Measurements from ENCODE around the gene AK9. TPM values are rescaled to one million over a fixed set of nuclear protein-coding genes. Genes with fewer than 3 reads are reported as not detected.

AK9 gene
- polyA plus RNA-seq, 2 of the 4 experiments (the other 2 are of a cell fraction): 2.2 to 4.7 TPM

GRCh38 chr6:109722011-109722410 is 31.0 kb upstream of the AK9 start:
- no peak for DNase-seq (ENCODE audit: low read depth in 1 of 2, low spot score in 1 of 2)
- H3K9me3 ChIP-seq: no peaks in the 10 kb centered on the region
- TF ChIP-seq ATOH8 (CRISPR knock-in tag; IDR thresholded peaks at IDR 0.05; ENCODE audit: low read depth) (no peak), ZSCAN20 (CRISPR knock-in tag; IDR thresholded peaks at IDR 0.05) (no peak), KDM1A (IDR thresholded peaks at IDR 0.05; ENCODE audit: low read depth) (no peak), FOSB (CRISPR knock-in tag; IDR thresholded peaks at IDR 0.05) (no peak), FOXS1 (CRISPR knock-in tag; IDR thresholded peaks at IDR 0.05) (no peak), HDAC2 (IDR thresholded peaks at IDR 0.05) (no peak), ZC3H11A (IDR thresholded peaks at IDR 0.05) (no peak), MAX (IDR thresholded peaks at IDR 0.05) (no peak)
- CTCF ChIA-PET: no interaction called here
- no peak for ATAC-seq
- H3K4me2 ChIP-seq: no peak overlapping the region
- 78% methylated on average over 3 of the region's 3 CpGs for WGBS (ENCODE audit: missing lambda C conversion rate)
- H3K4me3 ChIP-seq: no peak overlapping the region
- POLR2A ChIA-PET: no interaction called here
- no peak overlapping the region for H3K27ac ChIP-seq
- no peaks in the 10 kb centered on the region for H3K4me1 ChIP-seq
- no peak for FAIRE-seq

- TF ChIP-seq USF2 (IDR thresholded peaks at IDR 0.05) (no peak), HOXB5 (CRISPR knock-in tag; IDR thresholded peaks at IDR 0.05) (no peak), EP300 (IDR thresholded peaks at IDR 0.05) (no peak), KDM1A (IDR thresholded peaks at IDR 0.05; ENCODE audit: low read depth) (no peak), NPAS2 (CRISPR knock-in tag; IDR thresholded peaks at IDR 0.05; ENCODE audit: borderline replicate concordance) (no peak)
- Histone ChIP-seq H3K4me1 (no peaks in the 10 kb centered on the region), H3K4me2 (no peak overlapping the region), H3K4me3 (no peak overlapping the region), H3K27ac (no peak overlapping the region), H3K9me3 (no peaks in the 10 kb centered on the region)
- 67% methylated on average over 3 of the region's 3 CpGs for WGBS (ENCODE audit: missing lambda C conversion rate)
- CTCF ChIA-PET: interaction anchor here (2.0 kb wide), 1 partner anchor 320 kb away, joined by 8 read pairs; no protein-coding TSS in a partner anchor
- DNase-seq (ENCODE audit: low read depth in 1 of 2, low spot score in 1 of 2): no peak
- no peak for FAIRE-seq
- POLR2A ChIA-PET: no interaction called here
- ATAC-seq: no peak
Observed at GRCh38 chr6:109720311-109720710, 29.3 kb upstream of the AK9 start.

- no peak for ATAC-seq
- no peaks in the 10 kb centered on the region for H3K9me3 ChIP-seq
- DNase-seq (ENCODE audit: low read depth in 1 of 2, low spot score in 1 of 2): no peak
- no peak for FAIRE-seq
- no peaks in the 10 kb centered on the region for H3K4me1 ChIP-seq
- no peak overlapping the region for H3K4me2 ChIP-seq
- no peak for TF ChIP-seq NR3C1 (IDR thresholded peaks at IDR 0.05)
- TF ChIP-seq MAFK (IDR thresholded peaks at IDR 0.05; ENCODE audit: partially characterized antibody): no peak
- TF ChIP-seq RCOR1 (IDR thresholded peaks at IDR 0.05; ENCODE audit: low read depth, low read length): no peak
- TF ChIP-seq POLR2A (IDR thresholded peaks at IDR 0.05; ENCODE audit: low read length): no peak
- no peak for TF ChIP-seq JUNB (IDR thresholded peaks at IDR 0.05)
- TF ChIP-seq ATOH8 (CRISPR knock-in tag; IDR thresholded peaks at IDR 0.05; ENCODE audit: low read depth): no peak
- H3K4me3 ChIP-seq: no peak overlapping the region
- WGBS (ENCODE audit: missing lambda C conversion rate): 90% methylated on average over 5 of the region's 5 CpGs
- ChIA-PET POLR2A (no interaction called here), CTCF (interaction anchor here (0.7 to 2.0 kb wide), 2 partner anchors 51 to 321 kb away, joined by 3 to 8 read pairs; no protein-coding TSS in a partner anchor)
- H3K27ac ChIP-seq: no peak overlapping the region
Observed at GRCh38 chr6:109718991-109719390, 28.0 kb upstream of the AK9 start.

- ChIA-PET POLR2A (no interaction called here), CTCF (no interaction called here)
- FAIRE-seq: no peak
- H3K27ac ChIP-seq: no peak overlapping the region
- WGBS (ENCODE audit: missing lambda C conversion rate): 65% methylated on average over 2 of the region's 2 CpGs
- DNase-seq (ENCODE audit: low read depth in 1 of 2, low spot score in 1 of 2): no peak
- H3K4me3 ChIP-seq: no peak overlapping the region
- no peak for ATAC-seq
- H3K4me1 ChIP-seq: no peaks in the 10 kb centered on the region
- no peaks in the 10 kb centered on the region for H3K9me3 ChIP-seq
- no peak overlapping the region for H3K4me2 ChIP-seq
- TF ChIP-seq GATA3 (IDR thresholded peaks at IDR 0.05; ENCODE audit: borderline replicate concordance): no peak
- TF ChIP-seq RNF2 (IDR thresholded peaks at IDR 0.05; ENCODE audit: borderline replicate concordance, low read depth): no peak
- no peak for TF ChIP-seq CBX8 (IDR thresholded peaks at IDR 0.05)
- TF ChIP-seq ZFP36 (IDR thresholded peaks at IDR 0.05; ENCODE audit: borderline replicate concordance, partially characterized antibody): no peak
- TF ChIP-seq CHD2 (IDR thresholded peaks at IDR 0.05; ENCODE audit: low read length, partially characterized antibody): no peak
- no peak for TF ChIP-seq JUN (IDR thresholded peaks at IDR 0.05)
- TF ChIP-seq TFCP2L1 (CRISPR knock-in tag; IDR thresholded peaks at IDR 0.05): no peak
- TF ChIP-seq NR3C1 (IDR thresholded peaks at IDR 0.05): no peak
- TF ChIP-seq FOXS1 (CRISPR knock-in tag; IDR thresholded peaks at IDR 0.05): no peak
- TF ChIP-seq REST (IDR thresholded peaks at IDR 0.05): no peak
- no peak for TF ChIP-seq NFE2L2 (conservative IDR thresholded peaks at IDR 0.05; ENCODE audit: low read length)
- no peak for TF ChIP-seq RCOR1 (IDR thresholded peaks at IDR 0.05; ENCODE audit: low read depth, low read length)
- TF ChIP-seq MYC (IDR thresholded peaks at IDR 0.05; ENCODE audit: borderline replicate concordance, low read length): no peak
- TF ChIP-seq HEYL (CRISPR knock-in tag; IDR thresholded peaks at IDR 0.05): no peak
Observed at GRCh38 chr6:109717971-109718370, 27.0 kb upstream of the AK9 start.

All from A549 (cell line).